GM23248 (cell line): Measurements from ENCODE around the gene ZNF646.

ENCODE experiments used
- EZH2 ChIP-seq: fragments of 200-600 bp; sonication (generic); IDR thresholded peaks from 2 replicates; pipeline ENCODE4 v1.6.1; 2018; ENCODE audit warnings: antibody characterized with exemption, mild to moderate bottlenecking; ENCODE audit not compliant: insufficient read depth, poor library complexity, severe bottlenecking
- EZH2phosphoT487 ChIP-seq: fragments of 200-600 bp; sonication (generic); IDR thresholded peaks from 2 replicates; pipeline ENCODE4 v1.6.1; 2018; ENCODE audit warnings: antibody characterized with exemption, moderate library complexity, mild to moderate bottlenecking, low read depth; ENCODE audit not compliant: insufficient read depth

GRCh38 chr16:31084584-31085302 is 10.5 kb downstream of the ZNF646 start:
- TF ChIP-seq EZH2 (no peak), EZH2phosphoT487 (no peak)
